HepG2 (cell line): ENCODE measurements around the gene CCL16. TPM values are rescaled to one million over a fixed set of nuclear protein-coding genes. Genes with fewer than 3 reads are reported as not detected.

Source experiments
- AFF4 ChIP-seq: sonication (generic); formaldehyde crosslinking; IDR thresholded peaks from 2 replicates; pipeline ENCODE4 v1.4.0; 2020; ENCODE audit warnings: missing genetic modification reagents
- BCL6 ChIP-seq: IDR thresholded peaks from 2 replicates; pipeline ENCODE4 v1.6.1; 2016; ENCODE audit warnings: missing genetic modification reagents, missing compliant biosample characterization
- ELK4 ChIP-seq: sonication (generic); formaldehyde crosslinking; IDR thresholded peaks from 2 replicates; pipeline ENCODE4 v1.9.0; 2021; ENCODE audit warnings: missing genetic modification reagents, borderline replicate concordance
- FOXA1 ChIP-seq, 2 experiments: fragments of 450-650 bp in 1 of 2; sonication (generic) in 1 of 2; formaldehyde crosslinking in 1 of 2; IDR thresholded peaks; 2 replicates each; pipeline versions ENCODE4 v1.4.0 to v1.6.1; 2016 to 2020; ENCODE audit warnings: missing genetic modification reagents in 1 of 2
- HIVEP1 ChIP-seq: sonication (generic); formaldehyde crosslinking; IDR thresholded peaks from 2 replicates; pipeline ENCODE4 v1.4.0; 2020; ENCODE audit warnings: mild to moderate bottlenecking, missing genetic modification reagents
- HMGXB4 ChIP-seq, 2 experiments: sonication (generic) in 1 of 2; formaldehyde crosslinking in 1 of 2; IDR thresholded peaks; 2 replicates each; pipeline versions ENCODE4 v1.4.0 to v1.6.1; 2018 to 2020; ENCODE audit warnings: missing genetic modification reagents in 2 of 2, borderline replicate concordance in 1 of 2, low read depth in 1 of 2, mild to moderate bottlenecking in 1 of 2, missing biosample characterization in 1 of 2
- PLRG1 ChIP-seq: fragments of 450-650 bp; conservative IDR thresholded peaks from 2 replicates; pipeline ENCODE4 v1.6.1; 2016
- RBM39 ChIP-seq: fragments of 200-400 bp; formaldehyde crosslinking; IDR thresholded peaks from one replicate; pipeline ENCODE4 v1.6.1; 2018; ENCODE audit warnings: antibody characterized with exemption, mild to moderate bottlenecking, low read depth, low read length; ENCODE audit not compliant: poor library complexity, severe bottlenecking
- TMF1 ChIP-seq: sonication (generic); formaldehyde crosslinking; IDR thresholded peaks from 2 replicates; pipeline ENCODE4 v1.8.1; 2022; ENCODE audit warnings: low read depth, missing genetic modification reagents
- TP53 ChIP-seq: sonication (generic); formaldehyde crosslinking; conservative IDR thresholded peaks from 2 replicates; pipeline ENCODE4 v1.4.0; 2020; ENCODE audit warnings: missing genetic modification reagents
- WIZ ChIP-seq: sonication (generic); formaldehyde crosslinking; IDR thresholded peaks from 2 replicates; pipeline ENCODE4 v1.5.1; 2020; ENCODE audit warnings: mild to moderate bottlenecking, missing genetic modification reagents
- ZFP36L2 ChIP-seq: sonication (generic); formaldehyde crosslinking; IDR thresholded peaks from 2 replicates; pipeline ENCODE4 v1.4.0; 2020; ENCODE audit warnings: missing genetic modification reagents
- ZNF3 ChIP-seq: IDR thresholded peaks from 2 replicates; pipeline ENCODE4 v1.7.0; 2017; ENCODE audit warnings: inconsistent platforms
- ZNF337 ChIP-seq: sonication (generic); formaldehyde crosslinking; IDR thresholded peaks from 2 replicates; pipeline ENCODE4 v1.5.1; 2020; ENCODE audit warnings: missing genetic modification reagents, low read depth, mild to moderate bottlenecking, borderline replicate concordance
- ZNF512B ChIP-seq: sonication (generic); formaldehyde crosslinking; IDR thresholded peaks from 2 replicates; pipeline ENCODE4 v1.5.1; 2020; ENCODE audit warnings: missing genetic modification reagents, mild to moderate bottlenecking, borderline replicate concordance
- ZNF710 ChIP-seq: sonication (generic); formaldehyde crosslinking; IDR thresholded peaks from 2 replicates; pipeline ENCODE4 v1.5.0; 2020; ENCODE audit warnings: mild to moderate bottlenecking, missing genetic modification reagents, borderline replicate concordance
- polyA plus RNA-seq, 8 experiments: library from polyadenylated mRNA; depleted of rRNA in 3 of 8; stranded (reverse) in 7 of 8; unstranded in 1 of 8; fragments of >200 nt; fragmentation: Illumina TruSeq in 4 of 8; extraction: Trizol in 4 of 8; gene quantifications; 2 replicates each; pipeline versions ENCODE4 v1.2.1 to v1.2.3, GENCODE V29; 2011 to 2016; ENCODE audit warnings: low read depth in 4 of 8, missing spikeins in 1 of 8, mixed read lengths in 1 of 8; ENCODE audit not compliant: insufficient read depth in 1 of 8
- total RNA-seq, 5 experiments: library from RNA; depleted of rRNA; stranded (reverse); fragments of >200 nt; fragmentation: Illumina TruSeq; extraction: Trizol; gene quantifications; 2 replicates each; pipeline ENCODE4 v1.2.3, GENCODE V29; 2016; ENCODE audit warnings: low read depth in 1 of 5

The CCL16 gene
- total and polyA plus RNA-seq, 2 of the 13 experiments (the other 11 are each of a cell fraction or from before 2014, with no cell fraction given) = 2.0 to 14.7 TPM

- TF ChIP-seq HMGXB4 (CRISPR knock-in tag; IDR thresholded peaks at IDR 0.05; ENCODE audit: borderline replicate concordance in 1 of 2, low read depth in 1 of 2) = no peak
- TF ChIP-seq RBM39 = no peak
- TF ChIP-seq HIVEP1 = no peak
- TF ChIP-seq ELK4 (CRISPR knock-in tag) = no peak
- no peak for TF ChIP-seq TP53 (CRISPR knock-in tag)
- TF ChIP-seq ZNF3 (CRISPR knock-in tag) = no peak
- TF ChIP-seq ZNF710 (CRISPR knock-in tag) = 0 out of 2 replicates have a peak, but pooled peaks have one; percentile 14
- TF ChIP-seq PLRG1 = no peak
- TF ChIP-seq TMF1 = no peak
- no peak for TF ChIP-seq ZNF512B
- no peak for TF ChIP-seq ZFP36L2 (CRISPR knock-in tag)
- 0 out of 2 replicates have a peak, but pooled peaks have one; percentile 40 for TF ChIP-seq BCL6 (CRISPR knock-in tag)
- no peak for TF ChIP-seq FOXA1 (IDR thresholded peaks at IDR 0.05)
- peak; percentile 59; the same call in 1 of the 2 replicates for TF ChIP-seq FOXA1 (CRISPR knock-in tag; IDR thresholded peaks at IDR 0.05)
- no peak for TF ChIP-seq WIZ (CRISPR knock-in tag)
- TF ChIP-seq AFF4 (CRISPR knock-in tag) = no peak
- TF ChIP-seq ZNF337 (CRISPR knock-in tag) = no peak
Measured at GRCh38 chr17:35981246-35981645, at the start of gene CCL16 (continued).
